ENCODE data around the gene ELF5.

ELF5 gene

GRCh38 chr11:34445956-34446355 is 67.6 kb downstream of the ELF5 start:
- no peak for DNase-seq (ENCODE audit: low spot score)
- Mint-ChIP-seq H3K4me3 (no peak overlapping the region), H3K9me3 (no peaks in the 10 kb centered on the region), H3K4me1 (ENCODE audit: low read depth) (peaks cover 33% of the 10 kb centered on the region), H3K27ac (no peak overlapping the region), H3K36me3 (ENCODE audit: low read depth) (peaks cover 21% of the 10 kb centered on the region), H3K27me3 (ENCODE audit: low read depth) (no peaks in the 10 kb centered on the region)

- peaks cover 10% of the 10 kb centered on the region for H3K36me3 Mint-ChIP-seq (ENCODE audit: low read depth)
- no peak overlapping the region for H3K27ac Mint-ChIP-seq
- H3K4me3 Mint-ChIP-seq: no peak overlapping the region
- H3K27me3 Mint-ChIP-seq (ENCODE audit: low read depth): no peaks in the 10 kb centered on the region
- H3K9me3 Mint-ChIP-seq: no peaks in the 10 kb centered on the region
- DNase-seq (ENCODE audit: low spot score): no peak
- H3K4me1 Mint-ChIP-seq (ENCODE audit: low read depth): peaks cover 39% of the 10 kb centered on the region
These were observed 69.2 kb downstream of the ELF5 start for GRCh38 chr11:34444428-34444827.

GRCh38 chr11:34443136-34443535 is 70.5 kb downstream of the ELF5 start:
- DNase-seq (ENCODE audit: low spot score): no peak
- Mint-ChIP-seq H3K27me3 (ENCODE audit: low read depth) (no peaks in the 10 kb centered on the region), H3K36me3 (ENCODE audit: low read depth) (peaks cover 6% of the 10 kb centered on the region), H3K9me3 (no peaks in the 10 kb centered on the region), H3K4me1 (ENCODE audit: low read depth) (peaks cover 34% of the 10 kb centered on the region), H3K4me3 (no peak overlapping the region), H3K27ac (no peak overlapping the region)

- Mint-ChIP-seq H3K36me3 (ENCODE audit: low read depth) (peaks cover 5% of the 10 kb centered on the region), H3K4me1 (ENCODE audit: low read depth) (peaks cover 26% of the 10 kb centered on the region), H3K27me3 (ENCODE audit: low read depth) (no peaks in the 10 kb centered on the region), H3K27ac (no peak overlapping the region), H3K9me3 (no peaks in the 10 kb centered on the region), H3K4me3 (no peak overlapping the region)
- no peak for DNase-seq (ENCODE audit: low spot score)
These were observed 71.8 kb downstream of the ELF5 start for GRCh38 chr11:34441814-34442213.

GRCh38 chr11:34439610-34440198 is 73.9 kb downstream of the ELF5 start:
- Mint-ChIP-seq H3K4me1 (ENCODE audit: low read depth) (peaks cover 28% of the 10 kb centered on the region), H3K36me3 (ENCODE audit: low read depth) (peaks cover 5% of the 10 kb centered on the region), H3K9me3 (no peaks in the 10 kb centered on the region), H3K27me3 (ENCODE audit: low read depth) (no peaks in the 10 kb centered on the region), H3K27ac (peak overlapping the region; percentile 86), H3K4me3 (peak overlapping the region; percentile 94)
- no peak for DNase-seq (ENCODE audit: low spot score)

- Mint-ChIP-seq H3K4me1 (ENCODE audit: low read depth) (peaks cover 25% of the 10 kb centered on the region), H3K27ac (peak within 1 kb of the TSS; percentile 86), H3K4me3 (peak within 1 kb of the TSS; percentile 94), H3K27me3 (ENCODE audit: low read depth) (no peaks in the 10 kb centered on the region), H3K36me3 (ENCODE audit: low read depth) (peaks cover 5% of the 10 kb centered on the region), H3K9me3 (no peaks in the 10 kb centered on the region)
- peak; percentile 98 for DNase-seq (ENCODE audit: low spot score)
These were observed 74.8 kb downstream of the ELF5 start, which contains the start of gene CAT for GRCh38 chr11:34438529-34439507. Gene CAT (plus strand): TSS chr11:34438934. CDS start chr11:34439014, 80 bp downstream.

- Mint-ChIP-seq H3K4me1 (ENCODE audit: low read depth) (peaks cover 19% of the 10 kb centered on the region), H3K9me3 (no peaks in the 10 kb centered on the region), H3K4me3 (peak overlapping the region; percentile 94), H3K27me3 (ENCODE audit: low read depth) (no peaks in the 10 kb centered on the region), H3K36me3 (ENCODE audit: low read depth) (peaks cover 5% of the 10 kb centered on the region), H3K27ac (no peak overlapping the region)
- no peak for DNase-seq (ENCODE audit: low spot score)
These were observed 76.1 kb downstream of the ELF5 start for GRCh38 chr11:34437224-34438125.

GRCh38 chr11:34433899-34434298 is 79.7 kb downstream of the ELF5 start:
- Mint-ChIP-seq H3K27ac (no peak overlapping the region), H3K4me3 (no peak overlapping the region), H3K27me3 (ENCODE audit: low read depth) (peaks cover 17% of the 10 kb centered on the region), H3K4me1 (ENCODE audit: low read depth) (peaks cover 9% of the 10 kb centered on the region), H3K36me3 (ENCODE audit: low read depth) (no peaks in the 10 kb centered on the region), H3K9me3 (no peaks in the 10 kb centered on the region)
- no peak for DNase-seq (ENCODE audit: low spot score)

- H3K9me3 Mint-ChIP-seq: no peaks in the 10 kb centered on the region
- peaks cover 8% of the 10 kb centered on the region for H3K4me1 Mint-ChIP-seq (ENCODE audit: low read depth)
- peaks cover 19% of the 10 kb centered on the region for H3K27me3 Mint-ChIP-seq (ENCODE audit: low read depth)
- no peak overlapping the region for H3K27ac Mint-ChIP-seq
- no peak for DNase-seq (ENCODE audit: low spot score)
- H3K36me3 Mint-ChIP-seq (ENCODE audit: low read depth): no peaks in the 10 kb centered on the region
- no peak overlapping the region for H3K4me3 Mint-ChIP-seq
These were observed 80.8 kb downstream of the ELF5 start for GRCh38 chr11:34432822-34433221.

GRCh38 chr11:34431979-34432378 is 81.6 kb downstream of the ELF5 start:
- H3K4me1 Mint-ChIP-seq (ENCODE audit: low read depth): peaks cover 6% of the 10 kb centered on the region
- no peak overlapping the region for H3K27ac Mint-ChIP-seq
- no peaks in the 10 kb centered on the region for H3K9me3 Mint-ChIP-seq
- H3K4me3 Mint-ChIP-seq: no peak overlapping the region
- DNase-seq (ENCODE audit: low spot score): no peak
- H3K36me3 Mint-ChIP-seq (ENCODE audit: low read depth): no peaks in the 10 kb centered on the region
- H3K27me3 Mint-ChIP-seq (ENCODE audit: low read depth): peaks cover 21% of the 10 kb centered on the region

Data from T-helper 2 cell treated with Interferon-gamma antibody and Interleukin-4, amounts not matched to agents 5 μg/mL and 100 μg/mL, for 36 hours (primary cell).